Measurements from ENCODE around the gene CUEDC2.

DNA sequence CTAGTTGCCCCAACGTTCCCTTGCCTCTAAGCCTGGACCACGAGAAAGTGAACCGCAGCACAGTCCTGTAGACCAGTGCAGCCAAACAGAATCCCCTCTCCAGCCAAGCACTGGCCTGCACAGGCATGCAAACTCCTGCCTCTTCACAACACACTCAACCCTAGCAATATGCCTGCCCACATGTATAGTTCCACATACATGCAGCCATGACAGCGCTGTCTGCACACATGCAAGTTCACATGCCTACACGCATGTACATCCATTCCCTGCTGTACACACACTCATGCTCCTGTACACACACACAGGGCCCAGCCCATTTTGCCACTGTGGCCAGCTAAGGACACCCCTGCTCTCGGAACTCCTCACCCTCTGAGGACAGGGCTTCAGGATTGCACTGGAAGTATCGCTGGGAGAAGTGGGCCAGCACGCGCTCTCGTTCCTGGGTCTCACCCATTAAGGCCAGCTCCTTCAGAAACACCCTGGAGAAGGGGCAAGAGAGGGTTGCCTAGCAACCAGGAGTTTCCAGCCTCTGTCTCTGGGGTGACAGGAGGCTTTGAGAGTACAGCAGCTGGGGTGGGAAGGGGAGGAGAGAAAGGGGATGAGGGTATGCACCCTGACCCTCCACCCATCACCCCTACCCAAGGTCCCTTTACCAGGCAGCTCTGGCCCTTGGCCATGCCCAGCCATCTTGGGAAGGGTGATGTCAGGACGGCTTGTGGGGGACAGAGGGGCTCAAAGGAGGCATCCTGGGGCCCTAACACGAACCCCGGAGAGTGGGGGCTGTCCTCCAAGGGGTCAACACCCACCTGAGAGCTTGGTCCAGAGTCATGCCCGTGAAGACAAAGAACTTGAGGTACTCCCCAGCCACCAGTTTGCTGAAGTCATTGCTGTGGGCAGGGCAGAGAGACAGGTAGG is 20.8 kb downstream of the CUEDC2 start:
- TF ChIP-seq CTCF (IDR thresholded peaks at IDR 0.05; ENCODE audit: low read depth, low read length) (no peak), EZH2phosphoT487 (IDR thresholded peaks at IDR 0.05; ENCODE audit: low read depth) (no peak)

Measured in OCI-LY3 (cell line).